Panc1 (cell line): ENCODE data around the gene PLCL1.

Experiments
- POLR2AphosphoS5 ChIP-seq: IDR thresholded peaks from 2 replicates; pipeline ENCODE4 v1.6.1; 2012; ENCODE audit warnings: mild to moderate bottlenecking, low read depth, low read length, moderate library complexity
- TF ChIP-seq, protein P1 (sequence below): fragments of 450-650 bp; IDR thresholded peaks from 2 replicates; pipeline ENCODE4 v1.5.1; 2017; ENCODE audit warnings: mild to moderate bottlenecking

DNA sequence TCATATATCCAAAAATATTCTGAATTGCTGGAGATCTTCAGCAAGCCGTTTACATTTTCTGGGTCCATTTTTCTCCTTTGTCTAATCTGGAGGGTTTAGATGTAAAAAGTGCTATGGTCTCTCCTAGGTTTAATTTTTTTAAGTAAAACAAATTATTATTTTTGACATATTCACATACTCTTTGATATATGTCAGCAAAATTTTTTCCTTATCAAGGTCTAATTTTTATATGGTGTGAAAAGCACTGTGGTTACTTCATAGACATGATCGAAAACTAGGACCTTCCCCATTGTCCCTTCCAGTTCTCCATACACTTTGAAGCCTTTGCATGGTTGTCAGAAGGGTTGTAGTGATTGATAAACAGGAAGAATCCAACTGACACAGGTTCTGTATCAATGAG, 168.2 kb downstream of the PLCL1 start:
- TF ChIP-seq, protein P1, sequence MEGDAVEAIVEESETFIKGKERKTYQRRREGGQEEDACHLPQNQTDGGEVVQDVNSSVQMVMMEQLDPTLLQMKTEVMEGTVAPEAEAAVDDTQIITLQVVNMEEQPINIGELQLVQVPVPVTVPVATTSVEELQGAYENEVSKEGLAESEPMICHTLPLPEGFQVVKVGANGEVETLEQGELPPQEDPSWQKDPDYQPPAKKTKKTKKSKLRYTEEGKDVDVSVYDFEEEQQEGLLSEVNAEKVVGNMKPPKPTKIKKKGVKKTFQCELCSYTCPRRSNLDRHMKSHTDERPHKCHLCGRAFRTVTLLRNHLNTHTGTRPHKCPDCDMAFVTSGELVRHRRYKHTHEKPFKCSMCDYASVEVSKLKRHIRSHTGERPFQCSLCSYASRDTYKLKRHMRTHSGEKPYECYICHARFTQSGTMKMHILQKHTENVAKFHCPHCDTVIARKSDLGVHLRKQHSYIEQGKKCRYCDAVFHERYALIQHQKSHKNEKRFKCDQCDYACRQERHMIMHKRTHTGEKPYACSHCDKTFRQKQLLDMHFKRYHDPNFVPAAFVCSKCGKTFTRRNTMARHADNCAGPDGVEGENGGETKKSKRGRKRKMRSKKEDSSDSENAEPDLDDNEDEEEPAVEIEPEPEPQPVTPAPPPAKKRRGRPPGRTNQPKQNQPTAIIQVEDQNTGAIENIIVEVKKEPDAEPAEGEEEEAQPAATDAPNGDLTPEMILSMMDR, result no peak
- no peak for TF ChIP-seq POLR2AphosphoS5
